GM19035 (cell line): ENCODE measurements around the gene ABCC11.

Source experiments
- ATAC-seq: cut with Tn5 transposase; IDR thresholded peaks from one replicate; pipeline ENCODE4 v1.9.1; 2021; ENCODE audit not compliant: unreplicated experiment

Gene ABCC11

GRCh38 chr16:48164907-48165715 is 82.2 kb downstream of the ABCC11 start:
- peak; percentile 81 for ATAC-seq

GRCh38 chr16:48162839-48163410 is 84.4 kb downstream of the ABCC11 start:
- ATAC-seq = no peak

- ATAC-seq = no peak
Measured at GRCh38 chr16:48161906-48162305, 85.4 kb downstream of the ABCC11 start.

- ATAC-seq = no peak
Measured at GRCh38 chr16:48160575-48160974, 86.8 kb downstream of the ABCC11 start.

GRCh38 chr16:48158296-48158695 is 89.0 kb downstream of the ABCC11 start:
- peak; percentile 80 for ATAC-seq

GRCh38 chr16:48157794-48158193 is 89.5 kb downstream of the ABCC11 start:
- no peak for ATAC-seq

GRCh38 chr16:48157302-48157701 is 90.0 kb downstream of the ABCC11 start:
- no peak for ATAC-seq

- no peak for ATAC-seq
Measured at GRCh38 chr16:48156790-48157209, 90.5 kb downstream of the ABCC11 start.

- no peak for ATAC-seq
Measured at GRCh38 chr16:48155926-48156789, 91.2 kb downstream of the ABCC11 start, which contains the start of gene ABCC12. TSS of gene ABCC12 (minus strand) at chr16:48155993. CDS start at chr16:48146424, 9,569 bp downstream.

- ATAC-seq = no peak
Measured at GRCh38 chr16:48153774-48154173, 93.6 kb downstream of the ABCC11 start.

- no peak for ATAC-seq
Measured at GRCh38 chr16:48152226-48152625, 95.1 kb downstream of the ABCC11 start.

GRCh38 chr16:48150707-48151106 is 96.6 kb downstream of the ABCC11 start:
- no peak for ATAC-seq

GRCh38 chr16:48146710-48147109 is 100.6 kb downstream of the ABCC11 start:
- ATAC-seq = no peak

- ATAC-seq = no peak
Measured at GRCh38 chr16:48146131-48146530, 101.2 kb downstream of the ABCC11 start.

- no peak for ATAC-seq
Measured at GRCh38 chr16:48143812-48144368, 103.4 kb downstream of the ABCC11 start.

- no peak for ATAC-seq
Measured at GRCh38 chr16:48140821-48141220, 106.5 kb downstream of the ABCC11 start.

- no peak for ATAC-seq
Measured at GRCh38 chr16:48139517-48139916, 107.8 kb downstream of the ABCC11 start.

- ATAC-seq = no peak
Measured at GRCh38 chr16:48138543-48138942, 108.8 kb downstream of the ABCC11 start.

- ATAC-seq = no peak
Measured at GRCh38 chr16:48137822-48138221, 109.5 kb downstream of the ABCC11 start.

- ATAC-seq = no peak
Measured at GRCh38 chr16:48136547-48137360, 110.6 kb downstream of the ABCC11 start.
